ENCODE results near the gene PPP2R2D. TPM values are rescaled to one million over a fixed set of nuclear protein-coding genes. Genes with fewer than 3 reads are reported as not detected.
A peak's percentile ranks its signal among the peaks of the same experiment; 100 is the strongest.

Gene PPP2R2D
- total RNA-seq, 2 experiments from 2014 or later, result 32.6 to 32.9 TPM

- H3K36me3 Mint-ChIP-seq (ENCODE audit: low read depth), result peaks cover 31% of the 10 kb centered on the region
- ATAC-seq (ENCODE audit: poor library complexity), result peak; percentile 7
Measured at GRCh38 chr10:131901181-131901829, 497 bp downstream of the PPP2R2D start.

GRCh38 chr10:131902211-131902610 lies 1.4 kb downstream of the PPP2R2D start:
- DNase-seq (peak in 2 of 14 experiments; percentile 12 to 25), ATAC-seq (ENCODE audit: poor library complexity) (no peak)
- Mint-ChIP-seq H3K4me3 (peak overlapping the region; percentile 97), H3K36me3 (ENCODE audit: low read depth) (peaks cover 33% of the 10 kb centered on the region), H3K4me1 (ENCODE audit: low read depth) (peaks cover 65% of the 10 kb centered on the region), H3K27ac (peak overlapping the region; percentile 96), H3K27me3 (no peaks in the 10 kb centered on the region), H3K9me3 (no peaks in the 10 kb centered on the region)
- Histone ChIP-seq H3K4me3 (ENCODE audit: low read length) (peak overlapping the region; percentile 70), H3K9me3 (ENCODE audit: control insufficient read depth in 1 of 2, insufficient read depth in 1 of 2, low read length in 2 of 2) (no peaks in the 10 kb centered on the region), H3K36me3 (ENCODE audit: insufficient read depth, low read length) (peaks cover 11% of the 10 kb centered on the region), H3K27ac (ENCODE audit: low read depth in 1 of 2, low read length in 2 of 2) (peak overlapping the region; percentile 66 to 76), H3K27me3 (ENCODE audit: control insufficient read depth in 1 of 2, insufficient read depth in 2 of 2, low read length in 2 of 2) (no peaks in the 10 kb centered on the region), H3K4me1 (ENCODE audit: insufficient read depth, low read length) (peaks cover 64% of the 10 kb centered on the region)
- intact Hi-C loops (cut with DNase I, micrococcal nuclease), result loop anchor here in 1 of 2 experiments (5.0 kb wide), 3 partner anchors 430 to 635 kb away; partner anchors contain the start of genes INPP5A and LRRC27
- CTCF ChIA-PET, result interaction anchor here (1.4 kb wide), 1 partner anchor 17 kb away, joined by 4 read pairs; no protein-coding TSS in a partner anchor
- TF ChIP-seq CTCF (IDR thresholded peaks at IDR 0.05), result no peak
- POLR2A ChIA-PET, result interaction anchor here (1.4 to 3.2 kb wide), 3 partner anchors 71 to 79 kb away, joined by 3 to 19 read pairs (median 10); partner anchors contain the start of gene BNIP3

More at GRCh38 chr10:131901181-131901829, 497 bp downstream of the PPP2R2D start:
- H3K27ac Mint-ChIP-seq, result peak overlapping the region; percentile 96
- peak overlapping the region; percentile 97 for H3K4me3 Mint-ChIP-seq
- no peaks in the 10 kb centered on the region for H3K9me3 Mint-ChIP-seq
- H3K27ac ChIP-seq (ENCODE audit: low read depth in 1 of 2, low read length in 2 of 2), result peak overlapping the region; percentile 66 to 76
- H3K4me1 ChIP-seq (ENCODE audit: insufficient read depth, low read length), result peaks cover 64% of the 10 kb centered on the region
- peaks cover 10% of the 10 kb centered on the region for H3K36me3 ChIP-seq (ENCODE audit: insufficient read depth, low read length)
- no peaks in the 10 kb centered on the region for H3K27me3 Mint-ChIP-seq
- no peaks in the 10 kb centered on the region for H3K27me3 ChIP-seq (ENCODE audit: control insufficient read depth in 1 of 2, insufficient read depth in 2 of 2, low read length in 2 of 2)
- H3K4me3 ChIP-seq (ENCODE audit: low read length), result peak overlapping the region; percentile 70
- H3K4me1 Mint-ChIP-seq (ENCODE audit: low read depth), result peaks cover 64% of the 10 kb centered on the region
- POLR2A ChIA-PET, result interaction anchor here (0.9 to 3.2 kb wide), 8 partner anchors 11 to 1600 kb away, joined by 3 to 19 read pairs (median 4); partner anchors contain the start of gene BNIP3
- DNase-seq, result peak; percentile 25 to 77 (median 43)
- intact Hi-C loops (cut with DNase I, micrococcal nuclease), result loop anchor here (1.0 to 5.0 kb wide), 5 partner anchors 71 to 636 kb away; partner anchors contain the start of genes INPP5A (in 1 of the 2) and LRRC27 (in 1 of the 2)
- CTCF ChIA-PET, result interaction anchor here (1.0 kb wide), 1 partner anchor 121 kb away, joined by 3 read pairs; no protein-coding TSS in a partner anchor
- no peak for TF ChIP-seq CTCF (IDR thresholded peaks at IDR 0.05)
- H3K9me3 ChIP-seq (ENCODE audit: control insufficient read depth in 1 of 2, insufficient read depth in 1 of 2, low read length in 2 of 2), result no peaks in the 10 kb centered on the region

GRCh38 chr10:131902691-131903090 lies 1.9 kb downstream of the PPP2R2D start:
- no peak for TF ChIP-seq CTCF (IDR thresholded peaks at IDR 0.05)
- Histone ChIP-seq H3K27ac (ENCODE audit: low read depth in 1 of 2, low read length in 2 of 2) (no peak overlapping the region), H3K4me3 (ENCODE audit: low read length) (no peak overlapping the region), H3K27me3 (ENCODE audit: control insufficient read depth in 1 of 2, insufficient read depth in 2 of 2, low read length in 2 of 2) (no peaks in the 10 kb centered on the region), H3K36me3 (ENCODE audit: insufficient read depth, low read length) (peaks cover 11% of the 10 kb centered on the region), H3K4me1 (ENCODE audit: insufficient read depth, low read length) (peaks cover 65% of the 10 kb centered on the region), H3K9me3 (ENCODE audit: control insufficient read depth in 1 of 2, insufficient read depth in 1 of 2, low read length in 2 of 2) (no peaks in the 10 kb centered on the region)
- H3K27ac Mint-ChIP-seq, result peak overlapping the region; percentile 96
- peaks cover 35% of the 10 kb centered on the region for H3K36me3 Mint-ChIP-seq (ENCODE audit: low read depth)
- intact Hi-C loops (cut with DNase I, micrococcal nuclease), result loop anchor here in 1 of 2 experiments (5.0 kb wide), 3 partner anchors 430 to 635 kb away; partner anchors contain the start of genes INPP5A and LRRC27
- DNase-seq (no peak), ATAC-seq (ENCODE audit: poor library complexity) (no peak)
- CTCF ChIA-PET, result interaction anchor here (1.4 kb wide), 1 partner anchor 17 kb away, joined by 4 read pairs; no protein-coding TSS in a partner anchor
- no peaks in the 10 kb centered on the region for H3K9me3 Mint-ChIP-seq
- H3K4me3 Mint-ChIP-seq, result peak overlapping the region; percentile 97
- peaks cover 70% of the 10 kb centered on the region for H3K4me1 Mint-ChIP-seq (ENCODE audit: low read depth)
- no peaks in the 10 kb centered on the region for H3K27me3 Mint-ChIP-seq
- POLR2A ChIA-PET, result interaction anchor here (1.4 kb wide), 1 partner anchor 71 kb away, joined by 3 read pairs; no protein-coding TSS in a partner anchor

All from CD4-positive, alpha-beta T cell (primary cell).